ENCODE data around the gene ADSL.

DNA sequence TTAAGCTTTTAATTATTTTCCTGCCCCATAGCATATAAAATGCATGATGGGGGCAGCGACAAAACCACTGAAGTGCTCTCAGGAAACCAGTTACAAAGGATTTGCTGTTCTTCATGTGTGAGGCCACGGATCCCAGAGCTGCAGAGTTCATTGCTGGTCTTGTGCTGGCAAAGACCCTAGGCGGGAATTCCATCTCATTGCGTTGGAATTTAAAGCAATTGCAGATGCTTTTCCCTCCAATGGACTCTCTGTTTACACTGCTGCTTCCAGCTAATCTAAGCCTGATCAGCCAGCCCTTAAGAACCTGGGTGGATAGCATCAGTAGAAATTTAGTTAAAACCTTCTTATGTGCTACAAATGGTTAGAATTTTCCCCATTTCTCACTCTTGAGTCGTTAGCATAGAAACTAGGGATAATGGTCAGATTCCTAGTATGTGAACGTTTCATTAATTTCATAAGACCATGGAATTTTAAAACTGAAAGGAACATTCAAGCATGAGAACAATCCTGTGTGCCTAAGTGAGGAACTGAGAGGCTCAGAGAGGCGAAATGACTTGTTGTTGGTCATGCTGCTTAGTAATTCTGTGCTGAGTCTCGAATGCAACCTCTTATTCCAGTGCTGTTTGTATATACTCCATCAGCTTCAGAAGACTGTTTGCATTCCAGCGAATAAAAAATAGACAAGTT, 36.1 kb upstream of the ADSL start:
- TF ChIP-seq CTCF (IDR thresholded peaks at IDR 0.05) = no peak
- no peak for TF ChIP-seq POLR2A (IDR thresholded peaks at IDR 0.05)
- no peak for TF ChIP-seq POLR2AphosphoS5 (IDR thresholded peaks at IDR 0.05)
